Upper lobe of left lung (tissue), 6 donors: ENCODE results near the gene ARMH4. TPM values are rescaled to one million over a fixed set of nuclear protein-coding genes. Genes with fewer than 3 reads are reported as not detected.

Source experiments
- ATAC-seq, 2 donors: fragments of 200-7000 bp; cut with Tn5 transposase; one replicate each; pipeline ENCODE4 v1.9.1; 2022; ENCODE audit warnings: mild to moderate bottlenecking in 2 of 2, moderate library complexity in 2 of 2; ENCODE audit not compliant: low FRiP score in 2 of 2
- DNase-seq, 2 donors: peaks; one replicate each; pipeline ENCODE4 v3.0.0-alpha.2; 2019 to 2020
- H3K27ac ChIP-seq, 4 donors: fragments of 200-600 bp; sonication (generic); one replicate each; pipeline ENCODE4 v1.5.1; 2016 to 2019
- H3K27me3 ChIP-seq, 4 donors: fragments of 200-600 bp; sonication (generic); one replicate each; pipeline ENCODE4 v1.5.1; 2017 to 2019
- H3K36me3 ChIP-seq, 4 donors: fragments of 200-600 bp; sonication (generic); one replicate each; pipeline ENCODE4 v1.5.1; 2016 to 2019
- H3K4me1 ChIP-seq, 4 donors: fragments of 200-600 bp; sonication (generic); one replicate each; pipeline ENCODE4 v1.5.1; 2018 to 2019
- H3K4me3 ChIP-seq, 4 donors: fragments of 200-600 bp; sonication (generic); one replicate each; pipeline ENCODE4 v1.5.1; 2017 to 2019; ENCODE audit warnings: mild to moderate bottlenecking in 2 of 4, moderate library complexity in 1 of 4
- H3K9me3 ChIP-seq, 4 donors: fragments of 200-600 bp; sonication (generic); one replicate each; pipeline ENCODE4 v1.5.1; 2018 to 2019
- CTCF ChIP-seq, 6 experiments: fragments of 450-650 bp in 4 of 6; fragments of 200-600 bp in 2 of 6; sonication (generic) in 2 of 6; IDR thresholded peaks; one replicate each; pipeline ENCODE4 v1.5.1; 2016 to 2019; ENCODE audit warnings: antibody characterized with exemption in 6 of 6
- EP300 ChIP-seq, 4 donors: sonication (generic); formaldehyde crosslinking; IDR thresholded peaks; one replicate each; pipeline ENCODE4 v1.5.1; 2017; ENCODE audit warnings: antibody characterized with exemption in 4 of 4, control low read depth in 2 of 4
- POLR2A ChIP-seq, 4 donors: fragments of 450-650 bp; IDR thresholded peaks; one replicate each; pipeline ENCODE4 v1.5.1; 2016 to 2017; ENCODE audit warnings: antibody characterized with exemption in 4 of 4, mild to moderate bottlenecking in 2 of 4
- POLR2AphosphoS5 ChIP-seq, 2 donors: sonication (generic); formaldehyde crosslinking; IDR thresholded peaks; one replicate each; pipeline ENCODE4 v1.5.1; 2017; ENCODE audit warnings: antibody characterized with exemption in 2 of 2
- WGBS, 2 donors: methylation state at CpG; one replicate each; pipeline ENCODE4 v1.1.5; 2017 to 2018; 5-methylcytosine and 5-hydroxymethylcytosine counted together
- total RNA-seq, 6 donors: library from RNA; depleted of rRNA in 4 of 6; stranded (reverse); fragments of >200 nt in 4 of 6; gene quantifications; one replicate each; pipeline versions ENCODE4 v1.1.0 to v1.2.1, GENCODE V29; 2016 to 2021
- donor health status: DM: no; HTN: no; CAD: no; lungs with moderate emphysema.
- donor health status: DM: no; HTN: yes; CAD: no; lungs with severe emphysema.

Gene ARMH4
- total RNA-seq, 6 donors from 2014 or later: 1.0 to 6.2 (median 2.3) TPM

DNA sequence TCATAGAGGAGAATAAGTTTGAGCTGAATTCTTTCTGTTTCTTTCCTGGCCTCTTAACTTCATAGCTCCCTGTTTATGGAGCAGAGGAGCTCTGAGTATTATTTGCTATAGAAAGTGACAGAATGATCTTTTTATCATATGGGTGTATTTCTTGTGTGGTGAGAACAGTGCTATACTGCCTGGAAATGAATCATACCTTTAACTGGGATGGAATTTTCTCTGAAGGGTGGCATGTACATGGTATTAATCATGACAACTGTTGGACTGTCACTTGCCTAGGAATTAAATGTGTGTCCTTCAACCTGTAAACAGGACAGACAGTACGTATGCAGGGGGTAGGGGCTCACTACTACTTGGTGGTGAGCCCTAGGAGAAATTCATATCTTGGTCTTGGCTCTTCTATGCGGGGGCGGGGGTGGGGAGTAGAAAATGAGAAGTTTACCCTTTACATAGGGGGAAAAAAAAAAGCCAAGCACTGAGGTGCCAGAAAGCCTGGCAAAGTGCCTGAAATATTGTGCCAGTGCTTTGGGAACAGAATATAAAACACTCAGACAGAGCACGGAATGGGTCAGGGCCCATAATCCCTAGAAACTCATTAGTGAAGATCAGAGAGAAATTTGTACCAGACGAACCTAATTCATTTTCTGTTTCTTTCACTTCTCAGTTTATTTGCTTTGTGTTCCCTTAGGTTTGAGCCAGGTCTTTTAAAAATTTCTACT, 33.8 kb downstream of the ARMH4 start:
- H3K27ac ChIP-seq: no peak overlapping the region
- no peak for ATAC-seq
- no peaks in the 10 kb centered on the region for H3K36me3 ChIP-seq
- H3K4me3 ChIP-seq: no peak overlapping the region
- H3K4me1 ChIP-seq: no peaks in the 10 kb centered on the region
- no peak for TF ChIP-seq POLR2AphosphoS5 (IDR thresholded peaks at IDR 0.05)
- no peak for TF ChIP-seq POLR2A (IDR thresholded peaks at IDR 0.05)
- no peak for TF ChIP-seq EP300 (IDR thresholded peaks at IDR 0.05)
- TF ChIP-seq CTCF (IDR thresholded peaks at IDR 0.05): no peak
- 72 to 77% methylated on average over 5 of the region's 5 CpGs for WGBS, 2 donors
- no peaks in the 10 kb centered on the region for H3K27me3 ChIP-seq
- H3K9me3 ChIP-seq: no peaks in the 10 kb centered on the region
- no peak for DNase-seq

DNA sequence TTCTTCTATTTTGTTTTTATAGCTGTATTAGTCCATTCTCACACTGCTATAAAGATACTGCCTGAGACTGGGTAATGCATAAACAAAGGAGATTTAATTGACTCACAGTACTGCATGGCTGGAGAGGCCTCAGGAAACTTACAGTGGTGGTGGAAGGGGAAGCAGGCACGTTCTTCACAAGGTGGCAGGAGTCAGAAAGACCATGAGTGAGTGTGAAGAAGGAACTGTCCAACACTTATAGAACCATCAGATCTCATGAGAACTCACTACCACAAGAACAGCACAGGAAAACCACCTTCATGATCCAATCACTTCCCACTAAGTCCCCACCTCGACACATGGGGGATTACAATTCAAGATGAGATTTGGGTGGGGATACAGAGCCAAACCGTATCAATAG, 42.3 kb downstream of the ARMH4 start:
- H3K36me3 ChIP-seq: no peaks in the 10 kb centered on the region
- no peak overlapping the region for H3K4me3 ChIP-seq
- no peaks in the 10 kb centered on the region for H3K27me3 ChIP-seq
- DNase-seq (no peak), ATAC-seq (no peak)
- no peaks in the 10 kb centered on the region for H3K9me3 ChIP-seq
- no peak for TF ChIP-seq CTCF (IDR thresholded peaks at IDR 0.05)
- 52 to 55% methylated on average over 3 of the region's 3 CpGs for WGBS, 2 donors
- H3K4me1 ChIP-seq: no peaks in the 10 kb centered on the region
- H3K27ac ChIP-seq: no peak overlapping the region

- Histone ChIP-seq H3K9me3 (no peaks in the 10 kb centered on the region), H3K36me3 (no peaks in the 10 kb centered on the region), H3K4me3 (no peak overlapping the region), H3K4me1 (no peaks in the 10 kb centered on the region), H3K27ac (no peak overlapping the region), H3K27me3 (no peaks in the 10 kb centered on the region)
- no peak for DNase-seq
- TF ChIP-seq EP300 (IDR thresholded peaks at IDR 0.05) (no peak), POLR2A (IDR thresholded peaks at IDR 0.05) (no peak), CTCF (IDR thresholded peaks at IDR 0.05) (no peak), POLR2AphosphoS5 (IDR thresholded peaks at IDR 0.05) (no peak)
- no peak for ATAC-seq
- whole genome bisulfite sequencing, 2 donors: 82 to 100% methylated on average over 1 of the region's 1 CpG
These were observed 43.3 kb downstream of the ARMH4 start for GRCh38 chr14:58108717-58109116.

GRCh38 chr14:58107947-58108552, 44.0 kb downstream of the ARMH4 start:
- DNase-seq (peak in 1 of 2 donors; percentile 24), ATAC-seq (peak in 1 of 2 donors; percentile 68)
- Histone ChIP-seq H3K27me3 (no peaks in the 10 kb centered on the region), H3K27ac (no peak overlapping the region), H3K4me3 (no peak overlapping the region), H3K9me3 (no peaks in the 10 kb centered on the region), H3K4me1 (no peaks in the 10 kb centered on the region), H3K36me3 (no peaks in the 10 kb centered on the region)
- peak in 5 of 6 experiments; percentile 49 to 66 (median 55) for TF ChIP-seq CTCF (IDR thresholded peaks at IDR 0.05)
- no peak for TF ChIP-seq EP300 (IDR thresholded peaks at IDR 0.05)
- WGBS, 2 donors: 27 to 30% methylated on average over 4 of the region's 4 CpGs

DNA sequence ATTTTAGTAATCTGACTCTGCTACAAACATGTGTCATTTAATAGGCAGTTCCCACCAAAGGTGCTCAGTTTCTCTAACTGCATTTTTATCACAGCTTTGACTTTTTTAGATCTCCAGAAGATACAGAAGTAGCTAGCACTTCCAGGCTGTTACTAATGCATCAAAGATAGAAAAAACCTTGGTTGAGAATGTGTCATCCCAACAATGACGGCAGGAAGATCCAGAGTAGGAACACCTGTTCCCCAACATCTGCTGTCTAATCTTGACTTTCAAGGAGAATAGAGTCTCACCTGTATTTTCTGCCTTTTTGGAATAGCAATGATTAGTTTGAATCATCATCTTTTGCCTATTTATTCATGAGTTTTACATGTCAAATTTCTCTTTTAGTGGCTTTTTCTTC, 45.0 kb downstream of the ARMH4 start:
- Histone ChIP-seq H3K9me3 (no peaks in the 10 kb centered on the region), H3K27me3 (no peaks in the 10 kb centered on the region), H3K36me3 (no peaks in the 10 kb centered on the region), H3K27ac (no peak overlapping the region), H3K4me1 (no peaks in the 10 kb centered on the region), H3K4me3 (no peak overlapping the region)
- TF ChIP-seq POLR2AphosphoS5 (IDR thresholded peaks at IDR 0.05): no peak
- TF ChIP-seq EP300 (IDR thresholded peaks at IDR 0.05): no peak
- TF ChIP-seq POLR2A (IDR thresholded peaks at IDR 0.05): no peak
- TF ChIP-seq CTCF (IDR thresholded peaks at IDR 0.05): no peak
- 69 to 78% methylated on average over 1 of the region's 1 CpG for WGBS, 2 donors
- no peak for DNase-seq
- ATAC-seq: no peak
